GM23338 (cell line): ENCODE measurements around the gene SHISA3. TPM values are rescaled to one million over a fixed set of nuclear protein-coding genes. Genes with fewer than 3 reads are reported as not detected.

Experiments used
- ATAC-seq: fragments of 200-7000 bp; cut with Tn5 transposase; 3 replicates; pipeline ENCODE4 v1.9.1; 2020
- DNase-seq: peaks from one replicate; pipeline ENCODE4 v3.0.0-alpha.2; 2015; ENCODE audit warnings: low spot score
- H2AFZ ChIP-seq: fragments of 200-600 bp; sonication (generic); 2 replicates; pipeline ENCODE4 v1.8.0; 2016; ENCODE audit warnings: antibody characterized with exemption, mild to moderate bottlenecking, moderate library complexity
- H3F3A ChIP-seq: fragments of 200-600 bp; sonication (generic); replicated peaks from 2 replicates; pipeline ENCODE4 v1.8.0; 2017; ENCODE audit warnings: antibody characterized with exemption, mixed run types, low read depth
- H3K27ac ChIP-seq: fragments of 200-600 bp; sonication (generic); 2 replicates; pipeline ENCODE4 v1.6.1; 2016; ENCODE audit warnings: low read depth
- H3K27me3 ChIP-seq: fragments of 200-600 bp; sonication (generic); 2 replicates; pipeline ENCODE4 v1.8.0; 2016; ENCODE audit warnings: mild to moderate bottlenecking, mixed run types, moderate library complexity; ENCODE audit not compliant: insufficient read depth
- H3K36me3 ChIP-seq: fragments of 200-600 bp; sonication (generic); 2 replicates; pipeline ENCODE4 v1.8.0; 2016; ENCODE audit warnings: mild to moderate bottlenecking; ENCODE audit not compliant: insufficient read depth
- H3K4me1 ChIP-seq: fragments of 200-600 bp; sonication (generic); 2 replicates; pipeline ENCODE4 v1.8.0; 2016; ENCODE audit warnings: mild to moderate bottlenecking, moderate library complexity; ENCODE audit not compliant: insufficient read depth
- H3K4me2 ChIP-seq: fragments of 200-600 bp; sonication (generic); 2 replicates; pipeline ENCODE4 v1.7.1; 2017; ENCODE audit warnings: mixed run types
- H3K4me3 ChIP-seq: fragments of 200-600 bp; sonication (generic); 2 replicates; pipeline ENCODE4 v1.6.1; 2016; ENCODE audit warnings: mixed run types
- H3K79me2 ChIP-seq: fragments of 200-600 bp; sonication (generic); replicated peaks from 2 replicates; pipeline ENCODE4 v1.8.0; 2017; ENCODE audit warnings: mild to moderate bottlenecking; ENCODE audit not compliant: insufficient read depth
- H3K9me2 ChIP-seq: fragments of 200-600 bp; sonication (generic); 2 replicates; pipeline ENCODE4 v1.8.0; 2017; ENCODE audit not compliant: insufficient read depth
- H4K20me1 ChIP-seq: fragments of 200-600 bp; sonication (generic); replicated peaks from 2 replicates; pipeline ENCODE4 v1.8.0; 2017; ENCODE audit warnings: mild to moderate bottlenecking; ENCODE audit not compliant: insufficient read depth
- H3K27ac Mint-ChIP-seq: 2 replicates; pipeline ENCODE4 v1.8.0; 2020; ENCODE audit warnings: inconsistent platforms, mild to moderate bottlenecking, moderate library complexity, mixed read lengths
- H3K27me3 Mint-ChIP-seq: 3 replicates; pipeline ENCODE4 v1.8.0; 2022; ENCODE audit warnings: low read depth, mild to moderate bottlenecking, moderate library complexity, mixed read lengths, inconsistent platforms; ENCODE audit not compliant: insufficient read depth, poor library complexity
- H3K36me3 Mint-ChIP-seq: 3 replicates; pipeline ENCODE4 v1.8.0; 2021; ENCODE audit warnings: low read depth, mild to moderate bottlenecking, inconsistent platforms, moderate library complexity, mixed read lengths
- H3K4me1 Mint-ChIP-seq: 3 replicates; pipeline ENCODE4 v1.8.0; 2020; ENCODE audit warnings: mild to moderate bottlenecking, inconsistent platforms, mixed read lengths
- H3K4me3 Mint-ChIP-seq: 3 replicates; pipeline ENCODE4 v1.8.0; 2021; ENCODE audit warnings: moderate library complexity, mild to moderate bottlenecking, inconsistent platforms, mixed read lengths
- H3K9me3 Mint-ChIP-seq: 3 replicates; pipeline ENCODE4 v1.8.0; 2020; ENCODE audit warnings: moderate library complexity, mild to moderate bottlenecking, inconsistent platforms, mixed read lengths
- CREB1 ChIP-seq: fragments of 250-450 bp; sonication (Bioruptor Pico); IDR thresholded peaks from 2 replicates; pipeline ENCODE4 v1.5.0; 2020; ENCODE audit warnings: low read depth, mild to moderate bottlenecking, moderate library complexity
- ETS1 ChIP-seq: IDR thresholded peaks from 2 replicates; pipeline ENCODE4 v1.6.1; 2016; ENCODE audit warnings: antibody characterized with exemption
- EZH2 ChIP-seq: fragments of 200-600 bp; sonication (generic); IDR thresholded peaks from one replicate; pipeline ENCODE4 v1.8.0; 2017; ENCODE audit warnings: antibody characterized with exemption, mild to moderate bottlenecking, low read depth; ENCODE audit not compliant: unreplicated experiment
- NANOG ChIP-seq: IDR thresholded peaks from 2 replicates; pipeline ENCODE4 v1.6.1; 2016; ENCODE audit warnings: antibody characterized with exemption, borderline replicate concordance
- REST ChIP-seq: IDR thresholded peaks from one replicate; pipeline ENCODE4 v1.6.1; 2018; ENCODE audit warnings: antibody characterized with exemption; ENCODE audit not compliant: unreplicated experiment
- ZNF114 ChIP-seq: fragments of 250-450 bp; sonication (Bioruptor Pico); IDR thresholded peaks from 2 replicates; pipeline ENCODE4 v1.5.0; 2020; ENCODE audit warnings: mild to moderate bottlenecking, moderate library complexity
- ZNF331 ChIP-seq: fragments of 250-450 bp; sonication (Bioruptor Pico); IDR thresholded peaks from 2 replicates; pipeline ENCODE4 v1.5.0; 2020; ENCODE audit warnings: low read depth, mild to moderate bottlenecking, moderate library complexity
- ZNF462 ChIP-seq: fragments of 250-450 bp; sonication (Bioruptor Pico); IDR thresholded peaks from 2 replicates; pipeline ENCODE4 v1.5.0; 2020; ENCODE audit warnings: mild to moderate bottlenecking, moderate library complexity
- polyA plus RNA-seq: library from polyadenylated mRNA; unstranded; fragments of >200 nt; fragmentation: Nextera tagmentation; extraction: Ambion mirVana; gene quantifications from 2 replicates; pipeline ENCODE4 v1.2.1, GENCODE V29; 2016
- total RNA-seq: library from RNA; depleted of rRNA; stranded (reverse); fragments of >200 nt; shearing (Covaris generic); gene quantifications from 2 replicates; pipeline ENCODE4 v1.2.3, GENCODE V29; 2014
- TF ChIP-seq, protein P1 (sequence below), 2 experiments: fragments of 200-600 bp in 1 of 2; sonication (generic) in 1 of 2; conservative IDR thresholded peaks; 2 replicates each; pipeline versions ENCODE4 v1.5.1 to v1.6.1; 2016 to 2017; ENCODE audit warnings: antibody characterized with exemption in 2 of 2, low read depth in 2 of 2, mild to moderate bottlenecking in 2 of 2, moderate library complexity in 1 of 2

SHISA3 gene
- total and polyA plus RNA-seq, 2 experiments from 2014 or later = 4.4 to 5.0 TPM

DNA sequence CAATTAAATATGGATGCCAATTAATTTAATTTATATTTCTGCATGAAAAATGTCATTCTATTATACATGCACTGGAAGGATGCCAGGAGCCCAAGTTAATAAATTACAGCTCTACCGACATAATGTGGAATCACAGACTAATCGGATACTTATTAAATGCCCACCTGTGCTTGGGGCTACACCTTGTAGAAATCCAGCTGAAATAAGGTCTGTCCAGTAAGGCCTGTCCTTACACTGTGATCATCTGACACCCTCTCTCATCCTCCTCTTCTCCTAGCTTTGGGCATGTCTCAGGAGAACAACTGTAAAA is 6.0 kb upstream of the SHISA3 start (continued):
- no peak for TF ChIP-seq ZNF462
- TF ChIP-seq EZH2 = no peak
- TF ChIP-seq ETS1 = no peak
- TF ChIP-seq, protein P1, sequence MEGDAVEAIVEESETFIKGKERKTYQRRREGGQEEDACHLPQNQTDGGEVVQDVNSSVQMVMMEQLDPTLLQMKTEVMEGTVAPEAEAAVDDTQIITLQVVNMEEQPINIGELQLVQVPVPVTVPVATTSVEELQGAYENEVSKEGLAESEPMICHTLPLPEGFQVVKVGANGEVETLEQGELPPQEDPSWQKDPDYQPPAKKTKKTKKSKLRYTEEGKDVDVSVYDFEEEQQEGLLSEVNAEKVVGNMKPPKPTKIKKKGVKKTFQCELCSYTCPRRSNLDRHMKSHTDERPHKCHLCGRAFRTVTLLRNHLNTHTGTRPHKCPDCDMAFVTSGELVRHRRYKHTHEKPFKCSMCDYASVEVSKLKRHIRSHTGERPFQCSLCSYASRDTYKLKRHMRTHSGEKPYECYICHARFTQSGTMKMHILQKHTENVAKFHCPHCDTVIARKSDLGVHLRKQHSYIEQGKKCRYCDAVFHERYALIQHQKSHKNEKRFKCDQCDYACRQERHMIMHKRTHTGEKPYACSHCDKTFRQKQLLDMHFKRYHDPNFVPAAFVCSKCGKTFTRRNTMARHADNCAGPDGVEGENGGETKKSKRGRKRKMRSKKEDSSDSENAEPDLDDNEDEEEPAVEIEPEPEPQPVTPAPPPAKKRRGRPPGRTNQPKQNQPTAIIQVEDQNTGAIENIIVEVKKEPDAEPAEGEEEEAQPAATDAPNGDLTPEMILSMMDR (conservative IDR thresholded peaks at IDR 0.05; ENCODE audit: low read depth in 2 of 2) = no peak

- Mint-ChIP-seq H3K4me3 (no peak overlapping the region), H3K4me1 (peaks cover 45% of the 10 kb centered on the region), H3K27me3 (peaks cover 37% of the 10 kb centered on the region), H3K36me3 (no peaks in the 10 kb centered on the region; the same call in 2 of the 3 replicates), H3K9me3 (peaks cover 6% of the 10 kb centered on the region; the same call in 2 of the 3 replicates), H3K27ac (no peak overlapping the region)
- peaks cover 25% of the 10 kb centered on the region for H3K27me3 ChIP-seq
- no peaks in the 10 kb centered on the region for H3K79me2 ChIP-seq
- H3K27ac ChIP-seq = no peak overlapping the region
- H2AFZ ChIP-seq = no peak overlapping the region
- H3K9me2 ChIP-seq = no peaks in the 10 kb centered on the region
- H3K4me3 ChIP-seq = no peak overlapping the region
- H3K36me3 ChIP-seq = no peaks in the 10 kb centered on the region
- H3K4me2 ChIP-seq = no peak overlapping the region
- TF ChIP-seq NANOG (no peak), ZNF331 (CRISPR knock-in tag) (no peak), ZNF114 (no peak), REST (no peak), EZH2 (no peak), CREB1 (CRISPR knock-in tag) (no peak)
- TF ChIP-seq, protein P1 (conservative IDR thresholded peaks at IDR 0.05; ENCODE audit: low read depth in 2 of 2) = no peak
- ATAC-seq (no peak), DNase-seq (no peak)
- H3F3A ChIP-seq = peaks cover 4% of the 10 kb centered on the region
- H3K4me1 ChIP-seq = peaks cover 26% of the 10 kb centered on the region
- no peaks in the 10 kb centered on the region for H4K20me1 ChIP-seq
These were observed 5.3 kb upstream of the SHISA3 start for GRCh38 chr4:42391981-42392380.
